Kidney (tissue), 14 donors: ENCODE measurements around the gene GYPC. TPM values are rescaled to one million over a fixed set of nuclear protein-coding genes. Genes with fewer than 3 reads are reported as not detected.

Experiments used
- DNase-seq, 5 donors: peaks; one replicate each; pipeline ENCODE4 v3.0.0-alpha.2; 2013 to 2020
- FAIRE-seq: peaks from 2 replicates; lab custom pipeline; 2012; peaks lifted over from hg19 to GRCh38; lab: Jason Lieb, UNC
- H3K27ac ChIP-seq, 2 donors: one replicate each; pipeline ENCODE4 v1.7.0; 2013; ENCODE audit warnings: low read depth in 2 of 2, low read length in 2 of 2, inconsistent platforms in 1 of 2
- H3K27me3 ChIP-seq: one replicate; pipeline ENCODE4 v1.7.1; 2013; ENCODE audit warnings: low read length, inconsistent platforms; ENCODE audit not compliant: control insufficient read depth, insufficient read depth
- H3K36me3 ChIP-seq, 3 donors: one replicate each; pipeline versions ENCODE4 v1.7.0 to v1.7.1; 2013; ENCODE audit warnings: low read length in 3 of 3, control low read depth in 1 of 3, inconsistent platforms in 1 of 3; ENCODE audit not compliant: insufficient read depth in 3 of 3, control insufficient read depth in 2 of 3
- H3K4me1 ChIP-seq, 3 donors: one replicate each; pipeline versions ENCODE4 v1.7.0 to v1.7.1; 2013; ENCODE audit warnings: low read length in 3 of 3, inconsistent platforms in 1 of 3, low read depth in 1 of 3; ENCODE audit not compliant: control insufficient read depth in 2 of 3, insufficient read depth in 2 of 3
- H3K4me3 ChIP-seq, 3 donors: one replicate each; pipeline versions ENCODE4 v1.7.0 to v1.8.1; 2013; ENCODE audit warnings: low read length in 3 of 3, control low read depth in 1 of 3, inconsistent platforms in 1 of 3
- H3K9ac ChIP-seq, 3 donors: one replicate each; pipeline versions ENCODE4 v1.7.0 to v1.7.1; 2013; ENCODE audit warnings: low read length in 3 of 3, control low read depth in 1 of 3, inconsistent platforms in 1 of 3
- H3K9me3 ChIP-seq, 3 donors: one replicate each; pipeline versions ENCODE4 v1.7.0 to v1.7.1; 2013; ENCODE audit warnings: low read length in 3 of 3, control low read depth in 1 of 3, inconsistent platforms in 1 of 3; ENCODE audit not compliant: control insufficient read depth in 2 of 3, insufficient read depth in 1 of 3
- intact Hi-C: fragments of 100-400 bp; cut with DNase I; formaldehyde crosslinking; loops from one replicate; pipeline ENCODE4 v1.11.1; 2022
- polyA plus RNA-seq: library from polyadenylated mRNA; stranded (reverse); fragments of 350-450 nt; fragmentation: Illumina TruSeq; extraction: RNeasy Lipid Tissue Mini Kit (QIAGEN cat#74804); gene quantifications from one replicate; pipeline ENCODE4 v1.2.3, GENCODE V29; 2014; ENCODE audit warnings: low read depth, low replicate concordance; ENCODE audit not compliant: insufficient read depth
- total RNA-seq: library from RNA; stranded (reverse); fragmentation: NEBNext Ultra II Directional; extraction: Animal tissue kit (Norgen Biotek cat#: 25700); gene quantifications from one replicate; pipeline ENCODE4 v1.2.1, GENCODE V29; 2021
- TF ChIP-seq, protein P1 (sequence below): IDR thresholded peaks from 3 replicates; pipeline ENCODE4 v1.5.1; 2012; ENCODE audit warnings: mild to moderate bottlenecking, moderate library complexity, borderline replicate concordance; ENCODE audit not compliant: insufficient read depth; ENCODE audit errors: extremely low read depth
- donor health status: control.
- donor health status: control.
- donor health status: control.
- donor health status: control.
- donor health status: control.
- donor health status: DM: yes; HTN: yes; CAD: no.
- donor health status: Normal renal cell carcinoma (clear cell type).

GYPC gene
- total and polyA plus RNA-seq, 2 donors from 2014 or later, result 51.1 to 61.9 TPM

GRCh38 chr2:126696644-126697520 lies 40.9 kb downstream of the GYPC start:
- H3K27ac ChIP-seq, result no peak overlapping the region
- no peaks in the 10 kb centered on the region for H3K27me3 ChIP-seq
- H3K36me3 ChIP-seq, result peaks cover 0 to 9% (median 2%) of the 10 kb centered on the region in 3 donors
- TF ChIP-seq, protein P1, sequence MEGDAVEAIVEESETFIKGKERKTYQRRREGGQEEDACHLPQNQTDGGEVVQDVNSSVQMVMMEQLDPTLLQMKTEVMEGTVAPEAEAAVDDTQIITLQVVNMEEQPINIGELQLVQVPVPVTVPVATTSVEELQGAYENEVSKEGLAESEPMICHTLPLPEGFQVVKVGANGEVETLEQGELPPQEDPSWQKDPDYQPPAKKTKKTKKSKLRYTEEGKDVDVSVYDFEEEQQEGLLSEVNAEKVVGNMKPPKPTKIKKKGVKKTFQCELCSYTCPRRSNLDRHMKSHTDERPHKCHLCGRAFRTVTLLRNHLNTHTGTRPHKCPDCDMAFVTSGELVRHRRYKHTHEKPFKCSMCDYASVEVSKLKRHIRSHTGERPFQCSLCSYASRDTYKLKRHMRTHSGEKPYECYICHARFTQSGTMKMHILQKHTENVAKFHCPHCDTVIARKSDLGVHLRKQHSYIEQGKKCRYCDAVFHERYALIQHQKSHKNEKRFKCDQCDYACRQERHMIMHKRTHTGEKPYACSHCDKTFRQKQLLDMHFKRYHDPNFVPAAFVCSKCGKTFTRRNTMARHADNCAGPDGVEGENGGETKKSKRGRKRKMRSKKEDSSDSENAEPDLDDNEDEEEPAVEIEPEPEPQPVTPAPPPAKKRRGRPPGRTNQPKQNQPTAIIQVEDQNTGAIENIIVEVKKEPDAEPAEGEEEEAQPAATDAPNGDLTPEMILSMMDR, result no peak
- no peak overlapping the region for H3K4me3 ChIP-seq
- no peak overlapping the region for H3K9ac ChIP-seq
- no peak for DNase-seq
- intact Hi-C loops, result no loop called here
- H3K4me1 ChIP-seq, result peaks cover 0 to 3% (median 2%) of the 10 kb centered on the region in 3 donors
- no peak for FAIRE-seq
- no peaks in the 10 kb centered on the region for H3K9me3 ChIP-seq

DNA sequence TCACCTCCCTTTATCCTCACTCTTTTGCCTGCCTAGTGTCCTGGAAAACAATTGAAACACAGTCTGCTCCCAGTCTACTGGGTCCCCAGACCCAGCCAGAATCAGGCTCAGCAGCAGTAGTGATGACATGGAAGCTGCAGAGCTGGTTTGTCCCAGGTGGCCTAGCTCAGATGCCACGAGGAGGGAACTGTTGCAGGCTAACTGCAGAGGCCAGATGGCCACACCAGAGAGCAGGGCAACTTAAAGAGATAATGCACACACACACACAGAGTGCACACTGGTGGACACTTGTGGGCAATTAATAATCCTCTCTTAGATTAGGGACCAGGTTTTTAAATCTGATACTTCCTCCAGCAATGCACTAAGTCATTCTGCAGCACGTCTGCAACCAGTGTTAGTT lies 42.4 kb downstream of the GYPC start:
- Histone ChIP-seq H3K9me3 (no peaks in the 10 kb centered on the region), H3K9ac (no peak overlapping the region), H3K27me3 (no peaks in the 10 kb centered on the region), H3K4me1 (peaks cover 0 to 3% (median 2%) of the 10 kb centered on the region in 3 donors), H3K27ac (no peak overlapping the region), H3K36me3 (peaks cover 0 to 9% (median 2%) of the 10 kb centered on the region in 3 donors), H3K4me3 (no peak overlapping the region)
- TF ChIP-seq, protein P1, result no peak
- intact Hi-C loops, result no loop called here
- no peak for DNase-seq
- no peak for FAIRE-seq

DNA sequence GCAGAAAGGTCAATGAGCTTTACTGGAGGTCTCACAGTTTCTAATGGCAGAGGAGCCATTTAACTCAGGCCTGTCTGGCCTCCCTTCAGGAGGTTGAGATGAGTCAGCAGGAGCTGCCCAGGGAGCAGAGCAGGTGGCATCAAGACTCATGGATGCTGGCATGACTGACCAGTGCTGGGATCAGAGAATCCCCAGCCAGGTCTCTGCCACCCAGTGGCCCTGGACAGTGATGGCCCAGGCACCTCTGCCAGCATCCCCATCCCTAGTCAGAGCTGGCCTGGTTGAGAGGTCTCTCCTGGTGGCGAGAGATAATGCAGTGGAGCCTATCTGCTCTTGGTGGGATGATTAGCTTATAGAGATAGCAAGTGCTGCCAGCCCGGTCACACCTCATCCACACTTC lies 43.1 kb downstream of the GYPC start:
- TF ChIP-seq, protein P1, result no peak
- H3K27me3 ChIP-seq, result no peaks in the 10 kb centered on the region
- no peaks in the 10 kb centered on the region for H3K9me3 ChIP-seq
- H3K36me3 ChIP-seq, result peaks cover 0 to 9% (median 2%) of the 10 kb centered on the region in 3 donors
- DNase-seq (no peak), FAIRE-seq (no peak)
- peaks cover 0 to 8% (median 3%) of the 10 kb centered on the region in 3 donors for H3K4me1 ChIP-seq
- H3K27ac ChIP-seq, result no peak overlapping the region
- intact Hi-C loops, result no loop called here
- no peak overlapping the region for H3K4me3 ChIP-seq
- no peak overlapping the region for H3K9ac ChIP-seq
